GM12872 (cell line): ENCODE measurements around the gene EFEMP1.

Experiments used
- CTCF ChIP-seq: IDR thresholded peaks from 3 replicates; pipeline ENCODE4 v1.5.1; 2011; ENCODE audit warnings: low read depth, mild to moderate bottlenecking, low read length, moderate library complexity; ENCODE audit not compliant: insufficient read depth

The EFEMP1 gene

GRCh38 chr2:55839182-55839819, 84.3 kb downstream of the EFEMP1 start:
- TF ChIP-seq CTCF: no peak

- no peak for TF ChIP-seq CTCF
Observed at GRCh38 chr2:55838653-55839052, 84.9 kb downstream of the EFEMP1 start.

- TF ChIP-seq CTCF: no peak
Observed at GRCh38 chr2:55837073-55837472, 86.5 kb downstream of the EFEMP1 start.

GRCh38 chr2:55827855-55828254, 95.7 kb downstream of the EFEMP1 start:
- TF ChIP-seq CTCF: no peak

- TF ChIP-seq CTCF: no peak
Observed at GRCh38 chr2:55826246-55826645, 97.3 kb downstream of the EFEMP1 start.

DNA sequence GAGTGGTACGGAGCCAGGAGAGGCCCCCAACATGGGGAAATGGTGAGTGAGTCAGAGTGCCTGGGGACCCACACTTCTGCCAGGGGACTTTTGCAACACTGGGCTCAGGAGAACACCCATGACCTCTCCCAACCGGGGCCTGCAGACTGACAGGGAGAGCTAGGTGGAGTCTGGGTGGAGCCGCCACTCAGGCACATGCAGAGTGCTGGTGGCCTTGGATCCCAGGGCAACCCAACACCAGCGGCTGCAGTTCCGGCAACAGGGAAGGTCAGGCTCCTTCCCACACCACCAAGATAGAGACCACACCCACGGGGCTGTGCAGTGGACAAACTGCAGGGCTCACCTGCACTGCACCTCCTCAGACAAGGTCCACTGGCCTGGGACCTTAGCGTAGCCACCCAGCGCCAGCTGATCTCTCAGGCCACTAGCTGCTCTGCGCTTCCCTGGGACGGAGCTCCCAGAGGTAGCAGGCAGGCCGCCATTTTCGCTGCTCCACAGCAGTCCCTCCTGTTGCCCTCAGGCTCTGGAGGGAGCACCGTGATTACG, 99.0 kb downstream of the EFEMP1 start:
- no peak for TF ChIP-seq CTCF
